ENCODE data around the gene CTDSP2. TPM values are rescaled to one million over a fixed set of nuclear protein-coding genes. Genes with fewer than 3 reads are reported as not detected.

The CTDSP2 gene
- total RNA-seq, 1 donor = 64.8 TPM

GRCh38 chr12:57846285-57846576 is 298 bp downstream of the CTDSP2 start:
- TF ChIP-seq, protein P1, sequence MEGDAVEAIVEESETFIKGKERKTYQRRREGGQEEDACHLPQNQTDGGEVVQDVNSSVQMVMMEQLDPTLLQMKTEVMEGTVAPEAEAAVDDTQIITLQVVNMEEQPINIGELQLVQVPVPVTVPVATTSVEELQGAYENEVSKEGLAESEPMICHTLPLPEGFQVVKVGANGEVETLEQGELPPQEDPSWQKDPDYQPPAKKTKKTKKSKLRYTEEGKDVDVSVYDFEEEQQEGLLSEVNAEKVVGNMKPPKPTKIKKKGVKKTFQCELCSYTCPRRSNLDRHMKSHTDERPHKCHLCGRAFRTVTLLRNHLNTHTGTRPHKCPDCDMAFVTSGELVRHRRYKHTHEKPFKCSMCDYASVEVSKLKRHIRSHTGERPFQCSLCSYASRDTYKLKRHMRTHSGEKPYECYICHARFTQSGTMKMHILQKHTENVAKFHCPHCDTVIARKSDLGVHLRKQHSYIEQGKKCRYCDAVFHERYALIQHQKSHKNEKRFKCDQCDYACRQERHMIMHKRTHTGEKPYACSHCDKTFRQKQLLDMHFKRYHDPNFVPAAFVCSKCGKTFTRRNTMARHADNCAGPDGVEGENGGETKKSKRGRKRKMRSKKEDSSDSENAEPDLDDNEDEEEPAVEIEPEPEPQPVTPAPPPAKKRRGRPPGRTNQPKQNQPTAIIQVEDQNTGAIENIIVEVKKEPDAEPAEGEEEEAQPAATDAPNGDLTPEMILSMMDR (IDR thresholded peaks at IDR 0.05; ENCODE audit: insufficient read depth, low read depth, low read length) = no peak
- no peak for DNase-seq (ENCODE audit: low read depth)
- H3K4me3 ChIP-seq (ENCODE audit: low read depth, low read length) = peak overlapping the region; percentile 100

DNA sequence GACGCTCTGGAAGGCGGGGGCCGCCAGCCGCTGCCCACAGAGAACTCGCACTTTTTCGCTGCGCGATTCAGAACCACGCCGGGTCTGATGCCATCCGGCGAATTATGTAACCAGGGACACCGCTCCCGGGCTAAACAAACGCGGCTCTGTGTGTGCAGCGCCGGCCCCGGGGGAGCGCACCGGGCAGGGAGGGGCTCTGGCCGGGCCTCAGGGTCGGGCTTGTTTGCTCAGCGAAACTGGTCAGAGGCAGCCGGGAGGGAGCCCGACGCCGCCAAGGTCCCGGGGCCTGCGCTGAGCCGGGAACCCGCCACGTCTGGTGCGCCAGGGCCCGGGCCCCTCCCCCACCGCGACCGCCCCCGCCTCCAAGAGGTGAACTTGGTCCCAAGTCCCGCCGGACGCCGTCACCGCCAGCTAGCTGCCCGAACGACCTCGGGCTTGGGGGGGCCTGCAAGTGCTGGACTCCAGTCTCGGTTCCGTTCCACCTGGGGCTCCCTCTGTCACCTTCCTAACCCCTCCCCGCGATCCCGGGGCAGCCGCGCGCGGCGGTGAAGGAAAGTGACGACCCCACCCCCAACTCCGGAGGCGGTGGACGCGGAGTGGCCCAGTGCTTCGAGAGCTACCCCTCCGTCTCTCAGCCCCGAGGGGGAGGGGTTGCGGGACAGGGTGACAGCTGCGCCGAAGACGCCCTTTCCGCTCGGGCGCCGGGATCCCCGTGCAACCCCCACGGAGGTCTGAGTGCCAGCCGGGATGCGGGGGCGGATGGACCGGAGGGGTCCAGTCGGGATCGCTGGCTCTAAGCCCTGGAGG is 848 bp downstream of the CTDSP2 start:
- no peak for DNase-seq (ENCODE audit: low read depth)
- TF ChIP-seq, protein P1 (IDR thresholded peaks at IDR 0.05; ENCODE audit: insufficient read depth, low read depth, low read length) = no peak
- H3K4me3 ChIP-seq (ENCODE audit: low read depth, low read length) = peak overlapping the region; percentile 100

- TF ChIP-seq, protein P1 (IDR thresholded peaks at IDR 0.05; ENCODE audit: insufficient read depth, low read depth, low read length) = no peak
- H3K4me3 ChIP-seq (ENCODE audit: low read depth, low read length) = peak overlapping the region; percentile 100
- DNase-seq (ENCODE audit: low read depth) = peak; percentile 93
These were observed 1.6 kb downstream of the CTDSP2 start for GRCh38 chr12:57844709-57845477.

- peak overlapping the region; percentile 100 for H3K4me3 ChIP-seq (ENCODE audit: low read depth, low read length)
- TF ChIP-seq, protein P1 (IDR thresholded peaks at IDR 0.05; ENCODE audit: insufficient read depth, low read depth, low read length) = no peak
- DNase-seq (ENCODE audit: low read depth) = no peak
These were observed 3.9 kb downstream of the CTDSP2 start for GRCh38 chr12:57842342-57843294.

DNA sequence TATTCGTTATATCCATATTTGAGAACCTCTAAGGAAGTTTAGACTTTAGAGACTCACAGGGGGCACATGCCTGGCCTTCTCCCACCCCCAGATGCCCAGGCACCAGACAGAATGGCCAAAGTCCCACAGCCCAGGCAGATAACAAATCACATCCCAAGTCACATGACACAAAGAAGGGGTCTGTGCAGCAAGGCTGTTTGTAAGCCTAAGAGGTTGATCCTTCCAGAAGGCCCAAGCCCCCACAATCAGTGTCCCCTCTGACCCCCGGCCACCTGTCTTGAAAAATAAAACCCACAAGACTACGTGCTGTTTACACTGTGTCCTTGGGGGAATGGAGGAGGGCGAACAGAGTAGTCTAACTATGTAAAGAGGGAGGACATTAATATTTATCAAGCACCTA is 5.1 kb downstream of the CTDSP2 start:
- DNase-seq (ENCODE audit: low read depth) = no peak
- TF ChIP-seq, protein P1 (IDR thresholded peaks at IDR 0.05; ENCODE audit: insufficient read depth, low read depth, low read length) = no peak
- peak overlapping the region; percentile 2 for H3K4me3 ChIP-seq (ENCODE audit: low read depth, low read length)

GRCh38 chr12:57840726-57841125 is 5.8 kb downstream of the CTDSP2 start:
- no peak overlapping the region for H3K4me3 ChIP-seq (ENCODE audit: low read depth, low read length)
- DNase-seq (ENCODE audit: low read depth) = no peak
- TF ChIP-seq, protein P1 (IDR thresholded peaks at IDR 0.05; ENCODE audit: insufficient read depth, low read depth, low read length) = no peak

Data from fibroblast of villous mesenchyme (primary cell).